ENCODE results near the gene GTF2I.
A peak's percentile ranks its signal among the peaks of the same experiment; 100 is the strongest.
"Not testable (repeated sequence)": the region's sequence is repeated elsewhere in the genome, so short reads cannot be mapped to it uniquely, and the experiment has no call there.

GTF2I gene

GRCh38 chr7:74632505-74632904, 25.0 kb upstream of the GTF2I start:
- H3K9ac ChIP-seq (ENCODE audit: low read depth, low read length, poor library complexity, severe bottlenecking): no peak overlapping the region
- no peaks in the 10 kb centered on the region for H3K79me2 ChIP-seq (ENCODE audit: insufficient read depth, low read length)
- TF ChIP-seq EZH2phosphoT487 (IDR thresholded peaks at IDR 0.05; ENCODE audit: borderline replicate concordance): no peak
- no peak for TF ChIP-seq CTCF (conservative IDR thresholded peaks at IDR 0.05; ENCODE audit: low read length)
- H4K20me1 ChIP-seq (ENCODE audit: insufficient read depth, low read length, poor library complexity, severe bottlenecking): no peaks in the 10 kb centered on the region
- H3K9me2 ChIP-seq (replicated peaks; ENCODE audit: low read depth, low read length): no peaks in the 10 kb centered on the region
- H2AFZ ChIP-seq (ENCODE audit: low read length): no peak overlapping the region
- H3F3A ChIP-seq (ENCODE audit: low read depth): no peaks in the 10 kb centered on the region
- H3K4me3 ChIP-seq (ENCODE audit: low read length, poor library complexity, severe bottlenecking): no peak overlapping the region
- H3K4me1 ChIP-seq (ENCODE audit: insufficient read depth, low read length, poor library complexity, severe bottlenecking): peaks cover 7% of the 10 kb centered on the region
- no peaks in the 10 kb centered on the region for H3K9me3 ChIP-seq (ENCODE audit: insufficient read depth, low read depth, low read length)
- no peaks in the 10 kb centered on the region for H3K27me3 ChIP-seq (ENCODE audit: insufficient read depth, low read length, poor library complexity, severe bottlenecking)
- H3K4me2 ChIP-seq (ENCODE audit: low read depth, low read length, poor library complexity, severe bottlenecking): no peak overlapping the region
- no peaks in the 10 kb centered on the region for H3K36me3 ChIP-seq (ENCODE audit: insufficient read depth, low read length)

GRCh38 chr7:74633451-74633921, 24.0 kb upstream of the GTF2I start:
- no peaks in the 10 kb centered on the region for H3F3A ChIP-seq (ENCODE audit: low read depth)
- H2AFZ ChIP-seq (ENCODE audit: low read length): no peak overlapping the region
- TF ChIP-seq EZH2phosphoT487 (IDR thresholded peaks at IDR 0.05; ENCODE audit: borderline replicate concordance) (no peak), CTCF (conservative IDR thresholded peaks at IDR 0.05; ENCODE audit: low read length) (no peak)
- no peak overlapping the region for H3K4me3 ChIP-seq (ENCODE audit: low read length, poor library complexity, severe bottlenecking)
- no peaks in the 10 kb centered on the region for H3K36me3 ChIP-seq (ENCODE audit: insufficient read depth, low read length)
- H3K4me2 ChIP-seq (ENCODE audit: low read depth, low read length, poor library complexity, severe bottlenecking): no peak overlapping the region
- no peaks in the 10 kb centered on the region for H3K9me2 ChIP-seq (replicated peaks; ENCODE audit: low read depth, low read length)
- no peaks in the 10 kb centered on the region for H3K27me3 ChIP-seq (ENCODE audit: insufficient read depth, low read length, poor library complexity, severe bottlenecking)
- no peaks in the 10 kb centered on the region for H3K9me3 ChIP-seq (ENCODE audit: insufficient read depth, low read depth, low read length)
- H3K79me2 ChIP-seq (ENCODE audit: insufficient read depth, low read length): no peaks in the 10 kb centered on the region
- H3K9ac ChIP-seq (ENCODE audit: low read depth, low read length, poor library complexity, severe bottlenecking): no peak overlapping the region
- no peaks in the 10 kb centered on the region for H4K20me1 ChIP-seq (ENCODE audit: insufficient read depth, low read length, poor library complexity, severe bottlenecking)
- H3K4me1 ChIP-seq (ENCODE audit: insufficient read depth, low read length, poor library complexity, severe bottlenecking): no peaks in the 10 kb centered on the region

GRCh38 chr7:74637745-74638144, 19.8 kb upstream of the GTF2I start:
- Histone ChIP-seq H3K36me3 (ENCODE audit: insufficient read depth, low read length) (no peaks in the 10 kb centered on the region), H3K4me2 (ENCODE audit: low read depth, low read length, poor library complexity, severe bottlenecking) (no peak overlapping the region)

GRCh38 chr7:74650055-74650454, 7.5 kb upstream of the GTF2I start:
- peaks cover 26% of the 10 kb centered on the region for H3K4me1 ChIP-seq (ENCODE audit: insufficient read depth, low read length, poor library complexity, severe bottlenecking)
- H3K9me2 ChIP-seq (replicated peaks; ENCODE audit: low read depth, low read length); H3K9me3 ChIP-seq (ENCODE audit: insufficient read depth, low read depth, low read length); H3K27me3 ChIP-seq (ENCODE audit: insufficient read depth, low read length, poor library complexity, severe bottlenecking); H4K20me1 ChIP-seq (ENCODE audit: insufficient read depth, low read length, poor library complexity, severe bottlenecking); H3K36me3 ChIP-seq (ENCODE audit: insufficient read depth, low read length); H3F3A ChIP-seq (ENCODE audit: low read depth): not testable (repeated sequence)
- peak overlapping the region; percentile 66 for H3K9ac ChIP-seq (ENCODE audit: low read depth, low read length, poor library complexity, severe bottlenecking)
- H3K4me3 ChIP-seq (ENCODE audit: low read length, poor library complexity, severe bottlenecking): peak overlapping the region; percentile 69
- peaks cover 14% of the 10 kb centered on the region; the same call in 1 of the 2 replicates for H3K79me2 ChIP-seq (ENCODE audit: insufficient read depth, low read length)
- peak overlapping the region; percentile 77 for H2AFZ ChIP-seq (ENCODE audit: low read length)
- peak overlapping the region; percentile 87 for H3K4me2 ChIP-seq (ENCODE audit: low read depth, low read length, poor library complexity, severe bottlenecking)

More at GRCh38 chr7:74637745-74638144, 19.8 kb upstream of the GTF2I start:
- TF ChIP-seq EZH2phosphoT487 (IDR thresholded peaks at IDR 0.05; ENCODE audit: borderline replicate concordance) (no peak), CTCF (conservative IDR thresholded peaks at IDR 0.05; ENCODE audit: low read length) (no peak)
- Histone ChIP-seq H3K79me2 (ENCODE audit: insufficient read depth, low read length) (no peaks in the 10 kb centered on the region), H3K4me3 (ENCODE audit: low read length, poor library complexity, severe bottlenecking) (no peak overlapping the region), H3K9ac (ENCODE audit: low read depth, low read length, poor library complexity, severe bottlenecking) (no peak overlapping the region), H3K9me2 (replicated peaks; ENCODE audit: low read depth, low read length) (no peaks in the 10 kb centered on the region), H4K20me1 (ENCODE audit: insufficient read depth, low read length, poor library complexity, severe bottlenecking) (no peaks in the 10 kb centered on the region), H3K4me1 (ENCODE audit: insufficient read depth, low read length, poor library complexity, severe bottlenecking) (no peaks in the 10 kb centered on the region), H2AFZ (ENCODE audit: low read length) (no peak overlapping the region), H3F3A (ENCODE audit: low read depth) (no peaks in the 10 kb centered on the region), H3K27me3 (ENCODE audit: insufficient read depth, low read length, poor library complexity, severe bottlenecking) (no peaks in the 10 kb centered on the region), H3K9me3 (ENCODE audit: insufficient read depth, low read depth, low read length) (no peaks in the 10 kb centered on the region)

GRCh38 chr7:74650493-74651132, 6.9 kb upstream of the GTF2I start:
- not testable (repeated sequence) for H3K9me2 ChIP-seq (replicated peaks; ENCODE audit: low read depth, low read length); H3K36me3 ChIP-seq (ENCODE audit: insufficient read depth, low read length); H3K27me3 ChIP-seq (ENCODE audit: insufficient read depth, low read length, poor library complexity, severe bottlenecking); H4K20me1 ChIP-seq (ENCODE audit: insufficient read depth, low read length, poor library complexity, severe bottlenecking); H3F3A ChIP-seq (ENCODE audit: low read depth); H3K9me3 ChIP-seq (ENCODE audit: insufficient read depth, low read depth, low read length)
- Histone ChIP-seq H3K4me1 (ENCODE audit: insufficient read depth, low read length, poor library complexity, severe bottlenecking) (peaks cover 31% of the 10 kb centered on the region), H2AFZ (ENCODE audit: low read length) (0 out of 2 replicates have a peak overlapping the region, but pooled peaks have one; percentile 77), H3K4me3 (ENCODE audit: low read length, poor library complexity, severe bottlenecking) (peak overlapping the region; percentile 69), H3K79me2 (ENCODE audit: insufficient read depth, low read length) (peaks cover 19% of the 10 kb centered on the region; the same call in 1 of the 2 replicates), H3K9ac (ENCODE audit: low read depth, low read length, poor library complexity, severe bottlenecking) (peak overlapping the region; percentile 66), H3K4me2 (ENCODE audit: low read depth, low read length, poor library complexity, severe bottlenecking) (peak overlapping the region; percentile 87)
